ENCODE measurements around the gene INVS. TPM values are rescaled to one million over a fixed set of nuclear protein-coding genes. Genes with fewer than 3 reads are reported as not detected.
"Not testable (repeated sequence)": the region's sequence is repeated elsewhere in the genome, so short reads cannot be mapped to it uniquely, and the experiment has no call there.

INVS gene
- total RNA-seq, 1 donor from 2014 or later = 22.3 TPM

- peaks cover 10% of the 10 kb centered on the region for H3K4me1 ChIP-seq
- DNase-seq (no peak), ATAC-seq (no peak)
- TF ChIP-seq, protein P1, sequence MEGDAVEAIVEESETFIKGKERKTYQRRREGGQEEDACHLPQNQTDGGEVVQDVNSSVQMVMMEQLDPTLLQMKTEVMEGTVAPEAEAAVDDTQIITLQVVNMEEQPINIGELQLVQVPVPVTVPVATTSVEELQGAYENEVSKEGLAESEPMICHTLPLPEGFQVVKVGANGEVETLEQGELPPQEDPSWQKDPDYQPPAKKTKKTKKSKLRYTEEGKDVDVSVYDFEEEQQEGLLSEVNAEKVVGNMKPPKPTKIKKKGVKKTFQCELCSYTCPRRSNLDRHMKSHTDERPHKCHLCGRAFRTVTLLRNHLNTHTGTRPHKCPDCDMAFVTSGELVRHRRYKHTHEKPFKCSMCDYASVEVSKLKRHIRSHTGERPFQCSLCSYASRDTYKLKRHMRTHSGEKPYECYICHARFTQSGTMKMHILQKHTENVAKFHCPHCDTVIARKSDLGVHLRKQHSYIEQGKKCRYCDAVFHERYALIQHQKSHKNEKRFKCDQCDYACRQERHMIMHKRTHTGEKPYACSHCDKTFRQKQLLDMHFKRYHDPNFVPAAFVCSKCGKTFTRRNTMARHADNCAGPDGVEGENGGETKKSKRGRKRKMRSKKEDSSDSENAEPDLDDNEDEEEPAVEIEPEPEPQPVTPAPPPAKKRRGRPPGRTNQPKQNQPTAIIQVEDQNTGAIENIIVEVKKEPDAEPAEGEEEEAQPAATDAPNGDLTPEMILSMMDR (IDR thresholded peaks at IDR 0.05) = no peak
- no peaks in the 10 kb centered on the region for H3K27me3 ChIP-seq (ENCODE audit: low read depth)
- intact Hi-C loops (cut with DNase I) = no loop called here
- no peak overlapping the region for H3K4me3 ChIP-seq
- H3K9me3 ChIP-seq = no peaks in the 10 kb centered on the region
- H3K36me3 ChIP-seq = no peaks in the 10 kb centered on the region
- H3K27ac ChIP-seq = no peak overlapping the region
Measured at GRCh38 chr9:100070104-100071041, 28.7 kb upstream of the INVS start.

DNA sequence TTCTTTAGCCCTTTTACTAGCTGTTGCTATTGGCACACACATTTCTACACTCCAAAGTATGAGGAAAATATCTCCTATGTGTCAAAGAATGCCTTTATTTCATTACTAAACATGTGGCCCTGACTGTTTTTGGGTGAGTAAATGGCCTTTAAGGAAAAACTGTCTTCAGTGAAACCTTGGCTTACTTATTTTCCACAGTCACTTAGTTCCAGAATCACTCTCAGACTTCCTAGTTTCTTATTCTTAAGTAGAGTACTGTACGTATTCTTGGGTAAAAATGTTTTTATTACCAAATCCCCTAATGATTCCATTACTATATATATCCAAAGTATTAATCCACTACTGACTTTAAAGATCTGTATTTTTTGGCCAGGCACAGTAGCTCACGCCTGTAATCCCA is 27.8 kb upstream of the INVS start:
- TF ChIP-seq, protein P1 (IDR thresholded peaks at IDR 0.05) = no peak
- no peak overlapping the region for H3K4me3 ChIP-seq
- ATAC-seq (no peak), DNase-seq (no peak)
- H3K9me3 ChIP-seq = no peaks in the 10 kb centered on the region
- H3K36me3 ChIP-seq = no peaks in the 10 kb centered on the region
- peaks cover 7% of the 10 kb centered on the region for H3K4me1 ChIP-seq
- intact Hi-C loops (cut with DNase I) = no loop called here
- no peak overlapping the region for H3K27ac ChIP-seq
- H3K27me3 ChIP-seq (ENCODE audit: low read depth) = no peaks in the 10 kb centered on the region

- intact Hi-C loops (cut with DNase I) = no loop called here
- Histone ChIP-seq H3K4me1 (no peaks in the 10 kb centered on the region), H3K27ac (no peak overlapping the region), H3K4me3 (no peak overlapping the region), H3K9me3 (no peaks in the 10 kb centered on the region), H3K27me3 (ENCODE audit: low read depth) (no peaks in the 10 kb centered on the region), H3K36me3 (no peaks in the 10 kb centered on the region)
- DNase-seq (no peak), ATAC-seq (no peak)
- TF ChIP-seq, protein P1 (IDR thresholded peaks at IDR 0.05) = no peak
Measured at GRCh38 chr9:100072805-100073204, 26.2 kb upstream of the INVS start.

DNA sequence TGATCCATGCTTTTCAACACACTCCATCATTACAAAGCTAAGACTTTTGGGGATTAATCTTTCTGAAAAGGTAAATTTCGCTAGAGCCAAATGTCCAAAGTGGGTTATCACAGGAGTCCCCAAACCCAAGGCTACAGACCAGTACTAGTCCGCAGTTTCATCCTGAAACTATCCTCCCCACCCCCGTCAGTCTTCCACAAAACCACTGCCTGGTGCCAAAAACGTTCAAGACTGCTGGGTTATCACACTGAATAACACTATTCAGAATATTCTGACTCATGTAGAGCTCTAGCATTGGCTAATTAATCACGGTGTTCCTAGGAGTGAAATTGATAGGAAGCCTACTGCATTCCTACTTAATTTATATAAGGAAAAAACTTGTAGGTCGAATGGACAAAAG is 24.9 kb upstream of the INVS start:
- TF ChIP-seq, protein P1 (IDR thresholded peaks at IDR 0.05) = no peak
- intact Hi-C loops (cut with DNase I) = no loop called here
- Histone ChIP-seq H3K4me1 (no peaks in the 10 kb centered on the region), H3K4me3 (no peak overlapping the region), H3K27ac (no peak overlapping the region), H3K27me3 (ENCODE audit: low read depth) (no peaks in the 10 kb centered on the region), H3K9me3 (no peaks in the 10 kb centered on the region), H3K36me3 (no peaks in the 10 kb centered on the region)
- ATAC-seq (no peak), DNase-seq (no peak)

- intact Hi-C loops (cut with DNase I) = no loop called here
- ATAC-seq = no peak
- Histone ChIP-seq H3K4me3 (no peak overlapping the region), H3K4me1 (no peaks in the 10 kb centered on the region), H3K27me3 (ENCODE audit: low read depth) (no peaks in the 10 kb centered on the region), H3K36me3 (no peaks in the 10 kb centered on the region), H3K9me3 (no peaks in the 10 kb centered on the region), H3K27ac (no peak overlapping the region)
- DNase-seq = no peak
- TF ChIP-seq, protein P1 (IDR thresholded peaks at IDR 0.05) = no peak
Measured at GRCh38 chr9:100074989-100075388, 24.1 kb upstream of the INVS start.

- ATAC-seq; H3K36me3 ChIP-seq; H3K9me3 ChIP-seq; H3K4me1 ChIP-seq; intact Hi-C loops (cut with DNase I); DNase-seq; H3K4me3 ChIP-seq; H3K27me3 ChIP-seq (ENCODE audit: low read depth); H3K27ac ChIP-seq: not testable (repeated sequence)
Measured at GRCh38 chr9:100076256-100076655, 22.8 kb upstream of the INVS start.

Measured in lower lobe of right lung (tissue), 2 donors.